OCI-LY1 (cell line): ENCODE measurements around the gene KAT2A.

Source experiments
- H2AFZ ChIP-seq: fragments of 200-600 bp; sonication (generic), shearing (Covaris generic); 2 replicates; pipeline ENCODE4 v1.6.0; 2014; ENCODE audit warnings: antibody characterized with exemption, mild to moderate bottlenecking, low read length
- H3F3A ChIP-seq: fragments of 200-600 bp; sonication (generic), shearing (Covaris generic); 2 replicates; pipeline ENCODE4 v1.6.0; 2014; ENCODE audit warnings: mild to moderate bottlenecking, antibody characterized with exemption, low read length, moderate library complexity; ENCODE audit not compliant: insufficient read depth
- H3K27ac ChIP-seq: fragments of 200-600 bp; sonication (generic); 2 replicates; pipeline ENCODE4 v1.5.1; 2014; ENCODE audit warnings: low read length, mixed run types, mild to moderate bottlenecking, low read depth; ENCODE audit not compliant: poor library complexity, severe bottlenecking
- H3K27me3 ChIP-seq: fragments of 200-600 bp; sonication (generic); 2 replicates; pipeline ENCODE4 v1.6.0; 2014; ENCODE audit warnings: antibody characterized with exemption, mild to moderate bottlenecking, low read length, moderate library complexity; ENCODE audit not compliant: insufficient read depth
- H3K36me3 ChIP-seq: fragments of 200-600 bp; sonication (generic); 2 replicates; pipeline ENCODE4 v1.6.1; 2014; ENCODE audit warnings: mild to moderate bottlenecking, antibody characterized with exemption, low read length, moderate library complexity, mixed read lengths; ENCODE audit not compliant: insufficient read depth
- H3K4me1 ChIP-seq: fragments of 200-600 bp; sonication (generic); 2 replicates; pipeline ENCODE4 v1.5.1; 2014; ENCODE audit warnings: mild to moderate bottlenecking, low read length, moderate library complexity; ENCODE audit not compliant: insufficient read depth, severe bottlenecking
- H3K4me2 ChIP-seq: fragments of 200-600 bp; sonication (generic), shearing (Covaris generic); 2 replicates; pipeline ENCODE4 v1.6.1; 2014; ENCODE audit warnings: low read length
- H3K4me3 ChIP-seq: fragments of 200-600 bp; sonication (generic); 2 replicates; pipeline ENCODE4 v1.5.1; 2014; ENCODE audit warnings: low read length, low read depth, mild to moderate bottlenecking, mixed read lengths; ENCODE audit not compliant: poor library complexity, severe bottlenecking
- H3K79me2 ChIP-seq: fragments of 200-600 bp; shearing (Covaris generic); 2 replicates; pipeline ENCODE4 v1.6.1; 2016; ENCODE audit warnings: mixed run types, low read length, mixed read lengths; ENCODE audit not compliant: insufficient read depth
- H3K9ac ChIP-seq: fragments of 200-600 bp; sonication (generic), shearing (Covaris generic); 2 replicates; pipeline ENCODE4 v1.6.1; 2014; ENCODE audit warnings: mild to moderate bottlenecking, low read length, mixed read lengths
- H3K9me2 ChIP-seq: fragments of 200-600 bp; sonication (generic), shearing (Covaris generic); 2 replicates; pipeline ENCODE4 v1.6.1; 2014; ENCODE audit warnings: low read depth, mild to moderate bottlenecking, low read length, mixed read lengths
- H3K9me3 ChIP-seq: fragments of 200-600 bp; shearing (Covaris generic); 2 replicates; pipeline ENCODE4 v1.6.1; 2014; ENCODE audit warnings: low read length, mixed read lengths
- H4K20me1 ChIP-seq: fragments of 200-600 bp; sonication (generic), shearing (Covaris generic); 2 replicates; pipeline ENCODE4 v1.6.0; 2016; ENCODE audit warnings: mild to moderate bottlenecking, low read length; ENCODE audit not compliant: insufficient read depth
- CTCF ChIP-seq: fragments of 200-600 bp; sonication (generic), shearing (Covaris generic); IDR thresholded peaks from 2 replicates; pipeline ENCODE4 v1.5.1; 2017; ENCODE audit warnings: mild to moderate bottlenecking, antibody characterized with exemption, low read length, moderate library complexity, mixed read lengths
- EZH2 ChIP-seq: fragments of 200-600 bp; sonication (generic), shearing (Covaris generic); IDR thresholded peaks from 2 replicates; pipeline ENCODE4 v1.8.0; 2017; ENCODE audit warnings: borderline replicate concordance, mixed run types, mild to moderate bottlenecking, antibody characterized with exemption, low read length, moderate library complexity, mixed read lengths

KAT2A gene

GRCh38 chr17:42133461-42134041 lies 12.4 kb upstream of the KAT2A start:
- H3K27ac ChIP-seq: peak overlapping the region; percentile 98
- peak overlapping the region; percentile 61 for H3K4me2 ChIP-seq
- H4K20me1 ChIP-seq: no peaks in the 10 kb centered on the region
- peaks cover 20% of the 10 kb centered on the region; the same call in 1 of the 2 replicates for H3F3A ChIP-seq
- H3K9me2 ChIP-seq: no peaks in the 10 kb centered on the region
- peak overlapping the region; percentile 32 for H3K4me3 ChIP-seq
- peak overlapping the region; percentile 2; the same call in 1 of the 2 replicates for H3K9ac ChIP-seq
- H3K79me2 ChIP-seq: peaks cover 18% of the 10 kb centered on the region
- no peak for TF ChIP-seq CTCF
- TF ChIP-seq EZH2: no peak
- H3K4me1 ChIP-seq: peaks cover 80% of the 10 kb centered on the region
- H3K36me3 ChIP-seq: peaks cover 19% of the 10 kb centered on the region
- no peak overlapping the region for H2AFZ ChIP-seq
- no peaks in the 10 kb centered on the region for H3K27me3 ChIP-seq
- no peaks in the 10 kb centered on the region for H3K9me3 ChIP-seq

- peaks cover 20% of the 10 kb centered on the region; the same call in 1 of the 2 replicates for H3F3A ChIP-seq
- H3K79me2 ChIP-seq: peaks cover 16% of the 10 kb centered on the region
- H3K27me3 ChIP-seq: no peaks in the 10 kb centered on the region
- H3K4me1 ChIP-seq: peaks cover 74% of the 10 kb centered on the region
- peak overlapping the region; percentile 98 for H3K27ac ChIP-seq
- no peaks in the 10 kb centered on the region for H3K9me2 ChIP-seq
- H3K9me3 ChIP-seq: no peaks in the 10 kb centered on the region
- H3K4me2 ChIP-seq: peak overlapping the region; percentile 61
- peak overlapping the region; percentile 49 for H3K9ac ChIP-seq
- no peak overlapping the region for H2AFZ ChIP-seq
- H3K36me3 ChIP-seq: peaks cover 25% of the 10 kb centered on the region
- H3K4me3 ChIP-seq: peak overlapping the region; percentile 32
- no peak for TF ChIP-seq CTCF
- no peak for TF ChIP-seq EZH2
- no peaks in the 10 kb centered on the region for H4K20me1 ChIP-seq
These were observed 11.8 kb upstream of the KAT2A start for GRCh38 chr17:42132941-42133340.

DNA sequence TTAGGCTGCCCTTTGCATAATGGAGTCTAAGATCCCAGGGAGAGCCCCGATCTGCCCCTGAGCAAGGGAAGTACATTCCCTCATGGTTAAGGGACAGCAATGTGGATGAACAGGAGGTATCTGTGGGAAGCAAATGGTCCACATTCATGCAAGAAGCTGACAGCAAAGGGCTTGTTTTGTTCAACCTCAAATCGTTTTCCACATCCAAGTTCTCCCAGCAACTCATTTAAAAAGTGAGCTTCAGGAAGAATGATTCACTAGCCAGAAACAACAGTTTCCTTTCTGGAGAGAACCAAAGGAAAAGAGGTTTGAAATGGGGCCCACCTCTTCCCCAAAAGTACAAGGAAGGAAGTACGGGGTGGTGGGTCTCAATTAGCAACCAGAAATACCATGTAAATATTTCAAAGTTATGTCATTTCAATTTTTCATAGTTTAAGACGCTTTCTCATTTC lies 10.8 kb upstream of the KAT2A start:
- peak overlapping the region; percentile 98 for H3K27ac ChIP-seq
- no peak overlapping the region for H2AFZ ChIP-seq
- H3K4me3 ChIP-seq: peak overlapping the region; percentile 32
- H3K36me3 ChIP-seq: peaks cover 34% of the 10 kb centered on the region
- H3K79me2 ChIP-seq: peaks cover 10% of the 10 kb centered on the region
- H4K20me1 ChIP-seq: no peaks in the 10 kb centered on the region
- peaks cover 64% of the 10 kb centered on the region for H3K4me1 ChIP-seq
- peak overlapping the region; percentile 61; the same call in 1 of the 2 replicates for H3K4me2 ChIP-seq
- H3K9me2 ChIP-seq: no peaks in the 10 kb centered on the region
- TF ChIP-seq CTCF: no peak
- no peak for TF ChIP-seq EZH2
- no peaks in the 10 kb centered on the region for H3K27me3 ChIP-seq
- H3F3A ChIP-seq: peaks cover 23% of the 10 kb centered on the region; the same call in 1 of the 2 replicates
- H3K9me3 ChIP-seq: no peaks in the 10 kb centered on the region
- H3K9ac ChIP-seq: peak overlapping the region; percentile 49; the same call in 1 of the 2 replicates
